ENCODE results near the gene FGF7. TPM values are rescaled to one million over a fixed set of nuclear protein-coding genes. Genes with fewer than 3 reads are reported as not detected.

FGF7 gene
- total and polyA plus RNA-seq, 2 experiments from 2014 or later: 0.03 to 0.08 TPM

DNA sequence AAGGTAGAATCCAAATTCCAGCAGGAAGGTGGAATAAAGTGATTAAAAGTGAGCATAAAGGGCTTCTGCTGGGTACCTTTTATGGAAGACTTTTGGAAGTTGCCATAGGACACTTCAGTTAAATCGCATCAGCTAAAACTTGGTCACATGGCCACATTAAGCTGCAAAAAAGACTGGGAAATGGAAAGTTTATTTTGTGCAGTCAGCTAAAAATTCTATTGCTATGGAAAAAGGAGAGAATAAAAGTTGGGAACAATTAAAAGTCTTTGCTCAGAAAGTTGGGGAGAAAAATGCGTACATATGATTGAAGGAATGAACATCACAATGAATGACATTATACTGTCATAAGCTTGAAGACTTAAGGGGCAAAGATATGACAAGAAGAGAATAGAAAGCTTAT lies 49.3 kb downstream of the FGF7 start:
- no peaks in the 10 kb centered on the region for H3K79me2 ChIP-seq (replicated peaks; ENCODE audit: insufficient read depth)
- H3K36me3 Mint-ChIP-seq (ENCODE audit: low read depth): no peaks in the 10 kb centered on the region
- H4K20me1 ChIP-seq (replicated peaks; ENCODE audit: insufficient read depth): no peaks in the 10 kb centered on the region
- no peaks in the 10 kb centered on the region for H3K4me1 ChIP-seq (ENCODE audit: insufficient read depth)
- TF ChIP-seq NANOG (IDR thresholded peaks at IDR 0.05; ENCODE audit: borderline replicate concordance): no peak
- no peak for TF ChIP-seq EZH2phosphoT487 (IDR thresholded peaks at IDR 0.05; ENCODE audit: unreplicated experiment)
- TF ChIP-seq STAT1 (IDR thresholded peaks at IDR 0.05; ENCODE audit: unreplicated experiment): no peak
- TF ChIP-seq, protein P1, sequence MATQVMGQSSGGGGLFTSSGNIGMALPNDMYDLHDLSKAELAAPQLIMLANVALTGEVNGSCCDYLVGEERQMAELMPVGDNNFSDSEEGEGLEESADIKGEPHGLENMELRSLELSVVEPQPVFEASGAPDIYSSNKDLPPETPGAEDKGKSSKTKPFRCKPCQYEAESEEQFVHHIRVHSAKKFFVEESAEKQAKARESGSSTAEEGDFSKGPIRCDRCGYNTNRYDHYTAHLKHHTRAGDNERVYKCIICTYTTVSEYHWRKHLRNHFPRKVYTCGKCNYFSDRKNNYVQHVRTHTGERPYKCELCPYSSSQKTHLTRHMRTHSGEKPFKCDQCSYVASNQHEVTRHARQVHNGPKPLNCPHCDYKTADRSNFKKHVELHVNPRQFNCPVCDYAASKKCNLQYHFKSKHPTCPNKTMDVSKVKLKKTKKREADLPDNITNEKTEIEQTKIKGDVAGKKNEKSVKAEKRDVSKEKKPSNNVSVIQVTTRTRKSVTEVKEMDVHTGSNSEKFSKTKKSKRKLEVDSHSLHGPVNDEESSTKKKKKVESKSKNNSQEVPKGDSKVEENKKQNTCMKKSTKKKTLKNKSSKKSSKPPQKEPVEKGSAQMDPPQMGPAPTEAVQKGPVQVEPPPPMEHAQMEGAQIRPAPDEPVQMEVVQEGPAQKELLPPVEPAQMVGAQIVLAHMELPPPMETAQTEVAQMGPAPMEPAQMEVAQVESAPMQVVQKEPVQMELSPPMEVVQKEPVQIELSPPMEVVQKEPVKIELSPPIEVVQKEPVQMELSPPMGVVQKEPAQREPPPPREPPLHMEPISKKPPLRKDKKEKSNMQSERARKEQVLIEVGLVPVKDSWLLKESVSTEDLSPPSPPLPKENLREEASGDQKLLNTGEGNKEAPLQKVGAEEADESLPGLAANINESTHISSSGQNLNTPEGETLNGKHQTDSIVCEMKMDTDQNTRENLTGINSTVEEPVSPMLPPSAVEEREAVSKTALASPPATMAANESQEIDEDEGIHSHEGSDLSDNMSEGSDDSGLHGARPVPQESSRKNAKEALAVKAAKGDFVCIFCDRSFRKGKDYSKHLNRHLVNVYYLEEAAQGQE (IDR thresholded peaks at IDR 0.05; ENCODE audit: unreplicated experiment): no peak
- TF ChIP-seq ZNF331 (CRISPR knock-in tag; IDR thresholded peaks at IDR 0.05; ENCODE audit: low read depth): no peak
- TF ChIP-seq ZNF114 (CRISPR knock-in tag; IDR thresholded peaks at IDR 0.05): no peak
- TF ChIP-seq JUNB (IDR thresholded peaks at IDR 0.05; ENCODE audit: unreplicated experiment): no peak
- TF ChIP-seq CREB1 (CRISPR knock-in tag; IDR thresholded peaks at IDR 0.05; ENCODE audit: low read depth): no peak
- TF ChIP-seq, protein P2, sequence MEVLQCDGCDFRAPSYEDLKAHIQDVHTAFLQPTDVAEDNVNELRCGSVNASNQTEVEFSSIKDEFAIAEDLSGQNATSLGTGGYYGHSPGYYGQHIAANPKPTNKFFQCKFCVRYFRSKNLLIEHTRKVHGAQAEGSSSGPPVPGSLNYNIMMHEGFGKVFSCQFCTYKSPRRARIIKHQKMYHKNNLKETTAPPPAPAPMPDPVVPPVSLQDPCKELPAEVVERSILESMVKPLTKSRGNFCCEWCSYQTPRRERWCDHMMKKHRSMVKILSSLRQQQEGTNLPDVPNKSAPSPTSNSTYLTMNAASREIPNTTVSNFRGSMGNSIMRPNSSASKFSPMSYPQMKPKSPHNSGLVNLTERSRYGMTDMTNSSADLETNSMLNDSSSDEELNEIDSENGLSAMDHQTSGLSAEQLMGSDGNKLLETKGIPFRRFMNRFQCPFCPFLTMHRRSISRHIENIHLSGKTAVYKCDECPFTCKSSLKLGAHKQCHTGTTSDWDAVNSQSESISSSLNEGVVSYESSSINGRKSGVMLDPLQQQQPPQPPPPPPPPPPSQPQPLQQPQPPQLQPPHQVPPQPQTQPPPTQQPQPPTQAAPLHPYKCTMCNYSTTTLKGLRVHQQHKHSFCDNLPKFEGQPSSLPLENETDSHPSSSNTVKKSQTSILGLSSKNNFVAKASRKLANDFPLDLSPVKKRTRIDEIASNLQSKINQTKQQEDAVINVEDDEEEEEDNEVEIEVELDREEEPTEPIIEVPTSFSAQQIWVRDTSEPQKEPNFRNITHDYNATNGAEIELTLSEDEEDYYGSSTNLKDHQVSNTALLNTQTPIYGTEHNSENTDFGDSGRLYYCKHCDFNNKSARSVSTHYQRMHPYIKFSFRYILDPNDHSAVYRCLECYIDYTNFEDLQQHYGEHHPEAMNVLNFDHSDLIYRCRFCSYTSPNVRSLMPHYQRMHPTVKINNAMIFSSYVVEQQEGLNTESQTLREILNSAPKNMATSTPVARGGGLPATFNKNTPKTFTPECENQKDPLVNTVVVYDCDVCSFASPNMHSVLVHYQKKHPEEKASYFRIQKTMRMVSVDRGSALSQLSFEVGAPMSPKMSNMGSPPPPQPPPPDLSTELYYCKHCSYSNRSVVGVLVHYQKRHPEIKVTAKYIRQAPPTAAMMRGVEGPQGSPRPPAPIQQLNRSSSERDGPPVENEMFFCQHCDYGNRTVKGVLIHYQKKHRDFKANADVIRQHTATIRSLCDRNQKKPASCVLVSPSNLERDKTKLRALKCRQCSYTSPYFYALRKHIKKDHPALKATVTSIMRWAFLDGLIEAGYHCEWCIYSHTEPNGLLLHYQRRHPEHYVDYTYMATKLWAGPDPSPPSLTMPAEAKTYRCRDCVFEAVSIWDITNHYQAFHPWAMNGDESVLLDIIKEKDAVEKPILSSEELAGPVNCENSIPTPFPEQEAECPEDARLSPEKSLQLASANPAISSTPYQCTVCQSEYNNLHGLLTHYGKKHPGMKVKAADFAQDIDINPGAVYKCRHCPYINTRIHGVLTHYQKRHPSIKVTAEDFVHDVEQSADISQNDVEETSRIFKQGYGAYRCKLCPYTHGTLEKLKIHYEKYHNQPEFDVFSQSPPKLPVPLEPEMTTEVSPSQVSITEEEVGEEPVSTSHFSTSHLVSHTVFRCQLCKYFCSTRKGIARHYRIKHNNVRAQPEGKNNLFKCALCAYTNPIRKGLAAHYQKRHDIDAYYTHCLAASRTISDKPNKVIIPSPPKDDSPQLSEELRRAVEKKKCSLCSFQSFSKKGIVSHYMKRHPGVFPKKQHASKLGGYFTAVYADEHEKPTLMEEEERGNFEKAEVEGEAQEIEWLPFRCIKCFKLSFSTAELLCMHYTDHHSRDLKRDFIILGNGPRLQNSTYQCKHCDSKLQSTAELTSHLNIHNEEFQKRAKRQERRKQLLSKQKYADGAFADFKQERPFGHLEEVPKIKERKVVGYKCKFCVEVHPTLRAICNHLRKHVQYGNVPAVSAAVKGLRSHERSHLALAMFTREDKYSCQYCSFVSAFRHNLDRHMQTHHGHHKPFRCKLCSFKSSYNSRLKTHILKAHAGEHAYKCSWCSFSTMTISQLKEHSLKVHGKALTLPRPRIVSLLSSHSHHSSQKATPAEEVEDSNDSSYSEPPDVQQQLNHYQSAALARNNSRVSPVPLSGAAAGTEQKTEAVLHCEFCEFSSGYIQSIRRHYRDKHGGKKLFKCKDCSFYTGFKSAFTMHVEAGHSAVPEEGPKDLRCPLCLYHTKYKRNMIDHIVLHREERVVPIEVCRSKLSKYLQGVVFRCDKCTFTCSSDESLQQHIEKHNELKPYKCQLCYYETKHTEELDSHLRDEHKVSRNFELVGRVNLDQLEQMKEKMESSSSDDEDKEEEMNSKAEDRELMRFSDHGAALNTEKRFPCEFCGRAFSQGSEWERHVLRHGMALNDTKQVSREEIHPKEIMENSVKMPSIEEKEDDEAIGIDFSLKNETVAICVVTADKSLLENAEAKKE (CRISPR knock-in tag; IDR thresholded peaks at IDR 0.05): no peak
- no peak for TF ChIP-seq EZH2 (IDR thresholded peaks at IDR 0.05; ENCODE audit: low read depth, unreplicated experiment)
- TF ChIP-seq, protein P3, sequence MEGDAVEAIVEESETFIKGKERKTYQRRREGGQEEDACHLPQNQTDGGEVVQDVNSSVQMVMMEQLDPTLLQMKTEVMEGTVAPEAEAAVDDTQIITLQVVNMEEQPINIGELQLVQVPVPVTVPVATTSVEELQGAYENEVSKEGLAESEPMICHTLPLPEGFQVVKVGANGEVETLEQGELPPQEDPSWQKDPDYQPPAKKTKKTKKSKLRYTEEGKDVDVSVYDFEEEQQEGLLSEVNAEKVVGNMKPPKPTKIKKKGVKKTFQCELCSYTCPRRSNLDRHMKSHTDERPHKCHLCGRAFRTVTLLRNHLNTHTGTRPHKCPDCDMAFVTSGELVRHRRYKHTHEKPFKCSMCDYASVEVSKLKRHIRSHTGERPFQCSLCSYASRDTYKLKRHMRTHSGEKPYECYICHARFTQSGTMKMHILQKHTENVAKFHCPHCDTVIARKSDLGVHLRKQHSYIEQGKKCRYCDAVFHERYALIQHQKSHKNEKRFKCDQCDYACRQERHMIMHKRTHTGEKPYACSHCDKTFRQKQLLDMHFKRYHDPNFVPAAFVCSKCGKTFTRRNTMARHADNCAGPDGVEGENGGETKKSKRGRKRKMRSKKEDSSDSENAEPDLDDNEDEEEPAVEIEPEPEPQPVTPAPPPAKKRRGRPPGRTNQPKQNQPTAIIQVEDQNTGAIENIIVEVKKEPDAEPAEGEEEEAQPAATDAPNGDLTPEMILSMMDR (conservative IDR thresholded peaks at IDR 0.05; ENCODE audit: low read depth in 2 of 2): no peak
- no peak for TF ChIP-seq POLR2AphosphoS5 (IDR thresholded peaks at IDR 0.05; ENCODE audit: low read depth)
- TF ChIP-seq, protein P4, sequence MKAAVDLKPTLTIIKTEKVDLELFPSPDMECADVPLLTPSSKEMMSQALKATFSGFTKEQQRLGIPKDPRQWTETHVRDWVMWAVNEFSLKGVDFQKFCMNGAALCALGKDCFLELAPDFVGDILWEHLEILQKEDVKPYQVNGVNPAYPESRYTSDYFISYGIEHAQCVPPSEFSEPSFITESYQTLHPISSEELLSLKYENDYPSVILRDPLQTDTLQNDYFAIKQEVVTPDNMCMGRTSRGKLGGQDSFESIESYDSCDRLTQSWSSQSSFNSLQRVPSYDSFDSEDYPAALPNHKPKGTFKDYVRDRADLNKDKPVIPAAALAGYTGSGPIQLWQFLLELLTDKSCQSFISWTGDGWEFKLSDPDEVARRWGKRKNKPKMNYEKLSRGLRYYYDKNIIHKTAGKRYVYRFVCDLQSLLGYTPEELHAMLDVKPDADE (IDR thresholded peaks at IDR 0.05): no peak
- H3K4me2 ChIP-seq: no peak overlapping the region
- H3F3A ChIP-seq (replicated peaks; ENCODE audit: low read depth): no peaks in the 10 kb centered on the region
- no peak overlapping the region for H3K4me3 ChIP-seq
- ATAC-seq (no peak), DNase-seq (ENCODE audit: low spot score) (no peak)
- no peaks in the 10 kb centered on the region for H3K27me3 Mint-ChIP-seq (ENCODE audit: insufficient read depth, low read depth, poor library complexity)
- no peaks in the 10 kb centered on the region for H3K27me3 ChIP-seq (ENCODE audit: insufficient read depth)
- H3K9me3 Mint-ChIP-seq: no peaks in the 10 kb centered on the region
- no peak overlapping the region for H3K27ac ChIP-seq (ENCODE audit: low read depth)
- H3K27ac Mint-ChIP-seq: no peak overlapping the region
- no peaks in the 10 kb centered on the region for H3K4me1 Mint-ChIP-seq
- no peak overlapping the region for H2AFZ ChIP-seq
- no peaks in the 10 kb centered on the region for H3K36me3 ChIP-seq (ENCODE audit: insufficient read depth)
- no peaks in the 10 kb centered on the region for H3K9me2 ChIP-seq (ENCODE audit: insufficient read depth)
- no peak overlapping the region for H3K4me3 Mint-ChIP-seq
